HG02759 (cell line): ENCODE results near the gene C1QTNF12.

Experiments used
- ATAC-seq: cut with Tn5 transposase; IDR thresholded peaks from one replicate; pipeline ENCODE4 v1.9.1; 2021; ENCODE audit warnings: mild to moderate bottlenecking, moderate library complexity; ENCODE audit not compliant: unreplicated experiment

The C1QTNF12 gene

GRCh38 chr1:1230656-1231399 lies 15.7 kb downstream of the C1QTNF12 start:
- no peak for ATAC-seq

GRCh38 chr1:1229770-1230169 lies 16.8 kb downstream of the C1QTNF12 start:
- no peak for ATAC-seq

DNA sequence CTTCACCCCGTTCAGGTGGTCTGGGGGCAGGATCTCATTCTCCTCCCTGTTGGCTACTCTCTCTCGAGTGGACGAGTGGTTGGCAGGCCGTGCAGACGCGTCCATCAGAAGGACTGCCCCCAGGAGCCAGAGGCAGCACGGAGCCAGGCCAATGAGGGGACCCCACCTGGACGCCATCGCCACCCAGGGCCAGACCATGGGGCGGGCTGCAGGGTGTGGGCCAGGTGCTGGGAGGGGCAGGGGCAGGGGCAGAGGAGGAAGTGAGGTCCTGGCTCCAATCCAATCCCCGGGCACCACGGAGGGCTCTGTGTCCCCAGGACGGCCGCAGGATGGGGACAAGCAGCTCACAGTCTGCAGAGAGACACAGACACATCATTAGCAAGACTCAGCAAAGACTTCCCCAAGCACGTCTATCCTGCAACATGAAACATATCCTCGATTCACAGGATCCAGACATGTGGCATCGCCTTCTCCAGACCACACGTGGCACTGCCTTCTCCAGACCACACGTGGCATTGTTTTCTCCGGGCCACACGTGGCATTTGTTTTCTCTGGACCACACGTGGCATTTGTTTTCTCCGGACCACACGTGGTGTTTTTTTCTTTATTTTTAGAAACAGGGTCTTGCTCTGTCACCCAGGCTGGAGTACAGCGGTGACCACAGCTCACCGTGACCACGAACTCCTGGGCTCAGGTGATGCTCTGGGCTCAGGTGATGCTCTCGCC lies 17.8 kb downstream of the C1QTNF12 start:
- ATAC-seq = no peak

DNA sequence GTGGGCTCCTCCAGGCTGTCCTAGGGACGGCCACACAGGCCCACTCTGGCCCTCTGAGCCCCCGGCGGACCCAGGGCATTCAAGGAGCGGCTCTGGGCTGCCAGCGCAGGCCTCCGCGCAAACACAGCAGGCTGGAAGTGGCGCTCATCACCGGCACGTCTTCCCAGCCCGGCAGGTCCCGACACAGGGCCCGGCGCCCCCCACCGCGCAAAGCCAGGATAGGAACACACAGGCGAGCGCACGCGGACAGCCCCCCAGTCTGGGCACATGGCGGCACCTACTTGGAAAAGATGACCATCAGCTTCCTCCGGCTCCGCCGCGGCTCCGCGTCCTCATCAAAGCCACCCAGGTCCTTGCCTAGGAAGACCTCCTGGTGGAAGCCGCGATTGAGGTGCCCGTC lies 18.3 kb downstream of the C1QTNF12 start:
- ATAC-seq = no peak

GRCh38 chr1:1227386-1227785 lies 19.1 kb downstream of the C1QTNF12 start:
- no peak for ATAC-seq

- ATAC-seq = no peak
These were observed 19.8 kb downstream of the C1QTNF12 start for GRCh38 chr1:1226566-1227362.

GRCh38 chr1:1225913-1226312 lies 20.6 kb downstream of the C1QTNF12 start:
- no peak for ATAC-seq

DNA sequence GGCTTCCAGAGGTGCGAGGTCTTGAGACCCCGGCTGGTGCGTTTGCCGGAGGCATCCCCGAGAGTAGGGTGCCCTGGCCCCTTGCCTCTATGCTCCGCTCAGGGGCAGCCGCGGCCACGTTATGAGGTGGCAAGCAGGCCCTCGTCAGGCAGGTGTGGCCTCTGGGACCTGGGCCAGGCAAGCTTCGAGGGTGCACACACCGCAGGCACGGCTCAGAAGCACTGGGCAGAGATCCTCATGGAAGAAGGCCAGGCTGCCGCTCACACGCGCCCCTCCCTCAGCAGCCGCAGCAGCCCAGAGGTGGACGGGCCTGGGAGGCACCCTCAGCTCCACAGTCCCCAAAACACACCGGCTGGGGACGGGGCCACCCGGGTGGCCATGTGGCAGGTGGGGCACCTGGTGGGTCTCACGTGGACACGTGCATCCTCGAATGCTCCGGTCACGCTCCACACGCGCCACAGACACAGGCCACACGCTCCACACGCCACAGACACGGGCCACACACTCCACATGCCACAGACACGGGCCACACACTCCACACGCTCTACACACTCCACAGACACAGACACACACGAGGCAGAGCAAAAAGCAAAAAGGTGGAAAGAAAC lies 21.2 kb downstream of the C1QTNF12 start:
- no peak for ATAC-seq

GRCh38 chr1:1223891-1224290 lies 22.6 kb downstream of the C1QTNF12 start:
- ATAC-seq = no peak

DNA sequence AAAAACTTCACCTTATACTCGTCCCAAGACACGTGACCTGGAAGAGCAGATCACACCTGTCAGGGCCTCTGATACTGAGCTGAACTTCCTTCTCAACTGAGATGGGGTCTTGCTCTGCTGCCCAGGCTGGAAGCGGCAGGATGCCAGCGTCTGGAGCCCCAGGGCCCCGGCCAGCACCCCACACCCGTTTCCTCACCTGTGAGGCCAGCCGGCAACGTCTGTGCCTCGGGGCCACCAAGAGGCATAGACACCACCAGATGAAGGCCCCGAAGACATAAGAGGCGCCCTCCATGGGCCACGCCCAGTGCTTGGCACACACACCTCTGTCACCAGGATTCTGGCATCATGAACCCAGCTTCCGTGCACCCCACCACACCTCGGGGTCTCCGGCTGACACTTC lies 23.2 kb downstream of the C1QTNF12 start:
- no peak for ATAC-seq

GRCh38 chr1:1222575-1223225 lies 23.8 kb downstream of the C1QTNF12 start:
- no peak for ATAC-seq

DNA sequence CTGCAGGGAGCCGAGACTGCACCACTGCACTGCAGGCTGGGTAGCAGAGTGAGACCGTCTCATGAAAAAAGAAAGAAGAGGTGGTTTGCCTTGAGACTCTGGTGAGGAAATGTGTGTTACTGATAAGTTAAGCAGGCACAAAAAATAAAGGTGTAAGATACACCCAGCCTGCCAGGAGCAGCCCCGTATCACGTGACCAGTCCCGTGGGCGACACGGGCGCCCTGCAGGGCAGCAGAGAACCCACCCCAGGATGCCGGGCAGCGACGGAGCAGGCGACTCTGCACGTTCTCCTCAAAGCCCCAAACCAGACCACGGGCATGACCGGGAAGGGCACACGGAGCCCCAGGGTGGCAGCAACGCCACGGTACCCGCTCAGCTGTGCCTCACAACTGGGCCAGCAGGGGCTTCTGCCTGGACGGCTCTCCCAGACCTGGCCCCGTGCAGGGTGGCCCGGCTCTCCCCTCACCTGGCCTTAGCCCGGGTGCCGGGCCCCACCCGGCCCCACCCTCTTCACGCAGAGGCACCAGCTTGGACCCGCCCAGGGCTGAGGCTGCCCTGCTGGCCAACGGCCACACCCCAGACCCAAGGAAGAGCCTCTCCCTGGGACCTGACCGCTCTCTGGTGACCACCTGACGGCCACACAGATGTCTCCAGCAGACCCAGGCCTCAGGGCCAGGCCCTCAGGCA lies 24.5 kb downstream of the C1QTNF12 start:
- ATAC-seq = no peak

DNA sequence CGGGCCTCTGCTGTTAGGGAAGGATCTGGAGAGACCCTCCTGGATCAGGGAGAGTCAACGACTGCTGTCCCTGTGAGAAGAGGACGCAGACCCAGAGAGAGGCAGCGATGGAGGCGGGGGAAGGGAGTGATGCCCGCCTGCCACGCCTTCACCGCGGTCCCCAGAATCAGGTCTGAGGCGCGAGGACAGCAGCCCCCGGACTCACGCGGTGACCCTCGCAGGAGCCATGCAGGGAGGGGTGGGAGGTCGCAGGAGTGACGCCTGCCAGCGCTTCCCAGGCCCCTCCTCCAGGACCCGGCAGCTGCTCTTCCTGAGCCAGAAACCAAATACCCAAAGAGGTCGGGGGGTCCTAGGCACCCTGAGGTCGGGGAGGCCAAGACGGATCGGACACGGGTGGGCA lies 26.3 kb downstream of the C1QTNF12 start:
- ATAC-seq = no peak

- no peak for ATAC-seq
These were observed 27.2 kb downstream of the C1QTNF12 start for GRCh38 chr1:1219341-1219740.

GRCh38 chr1:1218524-1219200 lies 27.9 kb downstream of the C1QTNF12 start:
- ATAC-seq = no peak

DNA sequence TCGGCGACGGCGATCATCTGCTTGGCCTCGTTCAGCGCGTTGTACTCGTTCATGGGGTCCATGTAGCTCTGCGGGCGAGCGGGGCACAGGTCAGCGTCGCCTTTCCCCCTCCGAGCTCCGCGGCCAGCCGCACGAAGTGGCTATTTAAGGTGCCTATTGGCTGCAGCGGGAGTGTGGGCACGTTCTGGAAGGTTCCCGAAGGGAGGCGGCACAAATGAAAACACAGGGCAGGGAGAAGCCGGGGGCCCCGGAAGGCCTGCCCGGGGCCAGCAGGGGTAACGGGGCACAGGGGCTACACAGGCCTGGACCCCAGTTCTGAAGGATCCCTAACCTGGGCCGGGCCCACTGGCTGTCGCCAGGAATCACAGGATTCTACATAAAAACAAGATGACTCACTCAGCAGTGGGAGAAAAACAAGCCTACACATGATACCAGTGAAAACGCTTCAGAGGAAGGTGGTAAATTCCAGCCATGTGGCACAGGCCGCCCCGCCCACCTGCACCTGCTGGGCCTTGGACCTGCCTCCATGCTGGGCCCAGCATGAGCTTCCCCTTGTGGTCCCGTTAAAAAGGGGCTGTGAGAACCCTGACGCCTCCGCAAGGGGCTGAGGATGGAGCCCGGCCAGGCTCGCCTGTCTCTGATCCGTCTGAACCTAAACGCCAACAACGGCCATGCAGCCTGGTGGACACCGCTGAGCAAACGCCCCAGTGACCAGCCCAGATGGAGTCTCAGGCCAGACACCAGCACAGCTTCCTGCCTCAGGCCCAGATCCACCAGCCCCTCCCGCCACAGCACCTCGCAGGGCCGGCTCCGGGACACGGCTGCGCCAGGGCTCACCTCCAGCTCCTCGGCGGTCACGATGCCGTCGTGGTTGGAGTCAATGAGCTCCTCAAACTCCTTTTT lies 28.6 kb downstream of the C1QTNF12 start:
- ATAC-seq = no peak

- ATAC-seq = no peak
These were observed 29.5 kb downstream of the C1QTNF12 start for GRCh38 chr1:1216770-1217620.
